Measurements from ENCODE around the gene LTV1. TPM values are rescaled to one million over a fixed set of nuclear protein-coding genes. Genes with fewer than 3 reads are reported as not detected.

Gene LTV1
- total and polyA plus RNA-seq, 2 donors (not counting 3 experiments of a cell fraction or from before 2014, with no cell fraction given), result 5.2 to 26.9 TPM

- H2AFZ ChIP-seq (ENCODE audit: low read depth, low read length), result no peak overlapping the region
- dilution Hi-C loops (cut with MboI; ENCODE audit: extremely low pct_ligation_motif_present, low sequenced_read_pairs), result no loop called here
- ChIA-PET CTCF (interaction anchor here (1.0 kb wide), 1 partner anchor 284 kb away, joined by 3 read pairs; no protein-coding TSS in a partner anchor), POLR2A (no interaction called here)
- no peak for TF ChIP-seq EZH2 (IDR thresholded peaks at IDR 0.05; ENCODE audit: borderline replicate concordance, low read depth, low read length, severe bottlenecking)
- TF ChIP-seq JUN (IDR thresholded peaks at IDR 0.05; ENCODE audit: borderline replicate concordance, insufficient read depth, insufficient read length, low read depth), result no peak
- TF ChIP-seq MAX (IDR thresholded peaks at IDR 0.05; ENCODE audit: insufficient read depth, insufficient read length), result no peak
- no peak for TF ChIP-seq GATA2 (IDR thresholded peaks at IDR 0.05; ENCODE audit: insufficient read depth, insufficient read length, low read depth, low read length)
- TF ChIP-seq MYC (IDR thresholded peaks at IDR 0.05; ENCODE audit: low read depth, low read length), result no peak
- no peak for TF ChIP-seq POLR2A (IDR thresholded peaks at IDR 0.05; ENCODE audit: low read depth, low read length)
- no peak for TF ChIP-seq POLR2AphosphoS5 (IDR thresholded peaks at IDR 0.05; ENCODE audit: insufficient read depth, low read depth, low read length)
- TF ChIP-seq FOS (IDR thresholded peaks at IDR 0.05; ENCODE audit: borderline replicate concordance, insufficient read depth, low read length), result no peak
- no peak for TF ChIP-seq CTCF (IDR thresholded peaks at IDR 0.05; ENCODE audit: extremely low read depth in 1 of 2, insufficient read depth in 1 of 2, low read depth in 1 of 2, low read length in 2 of 2)
- no peaks in the 10 kb centered on the region for H3K27me3 ChIP-seq (ENCODE audit: control insufficient read depth in 2 of 2, insufficient read depth in 2 of 2, low read length in 2 of 2)
- H3K9me3 ChIP-seq (replicated peaks; ENCODE audit: control insufficient read depth, insufficient read depth, low read length), result no peaks in the 10 kb centered on the region
- H3K79me2 ChIP-seq (ENCODE audit: control insufficient read depth, insufficient read depth, low read length), result peaks cover 2% of the 10 kb centered on the region
- no peaks in the 10 kb centered on the region for H3K9me1 ChIP-seq (replicated peaks; ENCODE audit: control insufficient read depth, extremely low read depth, insufficient read depth, low read length)
- intact Hi-C loops (cut with micrococcal nuclease), result no loop called here
- FAIRE-seq (no peak), DNase-seq (ENCODE audit: low read depth, low spot score) (no peak)
- peaks cover 17 to 26% of the 10 kb centered on the region in 2 experiments for H3K36me3 ChIP-seq (ENCODE audit: control insufficient read depth in 2 of 2, extremely low read depth in 1 of 2, insufficient read depth in 2 of 2, low read length in 2 of 2)
- H3K4me3 ChIP-seq (replicated peaks in 1 of 3; ENCODE audit: insufficient read depth in 1 of 3, low read depth in 1 of 3, low read length in 3 of 3), result no peak overlapping the region
- no peak overlapping the region for H3K9ac ChIP-seq (replicated peaks; ENCODE audit: extremely low read depth, insufficient read depth, low read length)
- no peak overlapping the region for H3K4me2 ChIP-seq (ENCODE audit: insufficient read depth, low read length)
- no TSS peak for BruUV-seq (replicated peaks)
- no peaks in the 10 kb centered on the region for H3K4me1 ChIP-seq (ENCODE audit: control insufficient read depth, extremely low read depth, insufficient read depth, low read length)
- H3K27ac ChIP-seq (ENCODE audit: insufficient read depth, low read depth, low read length), result no peak overlapping the region
- no peaks in the 10 kb centered on the region for H4K20me1 ChIP-seq (replicated peaks; ENCODE audit: control insufficient read depth, extremely low read depth, insufficient read depth, low read length)
These were observed 16.9 kb downstream of the LTV1 start for GRCh38 chr6:143859891-143860660.

Measured in endothelial cell of umbilical vein (primary cell).